NB4 (cell line): Measurements from ENCODE around the gene UBE3A.

Source experiments
- CTCF ChIP-seq: IDR thresholded peaks from one replicate; pipeline ENCODE4 v1.5.1; 2012; ENCODE audit warnings: low read depth, low read length
- MAX ChIP-seq: IDR thresholded peaks from 2 replicates; pipeline ENCODE4 v1.6.1; 2011; ENCODE audit warnings: low read depth, low read length
- MYC ChIP-seq: IDR thresholded peaks from 2 replicates; pipeline ENCODE4 v1.6.1; 2011; ENCODE audit warnings: low read depth, low read length
- POLR2A ChIP-seq: IDR thresholded peaks from 2 replicates; pipeline ENCODE4 v1.6.1; 2011; ENCODE audit warnings: mild to moderate bottlenecking; ENCODE audit not compliant: insufficient read length; ENCODE audit errors: extremely low read depth

- no peak for TF ChIP-seq POLR2A
- TF ChIP-seq CTCF = no peak
- no peak for TF ChIP-seq MAX
- TF ChIP-seq MYC = no peak
Measured at GRCh38 chr15:25406846-25407245, 32.0 kb downstream of the UBE3A start.
